Fibroblast of villous mesenchyme (primary cell): ENCODE data around the gene SEPTIN11. TPM values are rescaled to one million over a fixed set of nuclear protein-coding genes. Genes with fewer than 3 reads are reported as not detected.

ENCODE experiments used
- DNase-seq: peaks from one replicate; pipeline ENCODE4 v3.0.0-alpha.2; 2010; ENCODE audit warnings: low read depth
- H3K4me3 ChIP-seq: 2 replicates; pipeline ENCODE4 v1.5.1; 2011; ENCODE audit warnings: low read depth, mild to moderate bottlenecking, low read length
- CTCF ChIP-seq: IDR thresholded peaks from 2 replicates; pipeline ENCODE4 v1.5.1; 2012; ENCODE audit warnings: low read depth, mild to moderate bottlenecking, low read length; ENCODE audit not compliant: insufficient read depth
- total RNA-seq: library from RNA; depleted of rRNA; stranded (reverse); fragments of >200 nt; gene quantifications from 2 replicates; pipeline ENCODE4 v1.2.3, GENCODE V29; 2012

Gene SEPTIN11
- total RNA-seq, 1 donor, result 439 TPM

GRCh38 chr4:76977113-76977512 is 27.6 kb downstream of the SEPTIN11 start:
- DNase-seq, result no peak
- no peak for TF ChIP-seq CTCF
- no peak overlapping the region for H3K4me3 ChIP-seq

GRCh38 chr4:76977736-76978350 is 28.3 kb downstream of the SEPTIN11 start:
- no peak overlapping the region for H3K4me3 ChIP-seq
- TF ChIP-seq CTCF, result no peak
- peak; percentile 76 for DNase-seq

- TF ChIP-seq CTCF, result no peak
- no peak overlapping the region for H3K4me3 ChIP-seq
- DNase-seq, result no peak
Measured at GRCh38 chr4:76979236-76979635, 29.7 kb downstream of the SEPTIN11 start.

GRCh38 chr4:76980261-76980660 is 30.7 kb downstream of the SEPTIN11 start:
- H3K4me3 ChIP-seq, result no peak overlapping the region
- peak; percentile 76 for DNase-seq
- no peak for TF ChIP-seq CTCF

GRCh38 chr4:76981644-76982043 is 32.1 kb downstream of the SEPTIN11 start:
- TF ChIP-seq CTCF, result no peak
- DNase-seq, result peak; percentile 96
- no peak overlapping the region for H3K4me3 ChIP-seq

- no peak overlapping the region for H3K4me3 ChIP-seq
- TF ChIP-seq CTCF, result peak; percentile 33
- peak; percentile 83 for DNase-seq
Measured at GRCh38 chr4:76982638-76983584, 33.4 kb downstream of the SEPTIN11 start.
